ENCODE data around the gene RNF150. TPM values are rescaled to one million over a fixed set of nuclear protein-coding genes. Genes with fewer than 3 reads are reported as not detected.

The RNF150 gene
- total RNA-seq, 1 donor from 2014 or later = 56.1 TPM

- ATAC-seq = no peak
- intact Hi-C loops (cut with DNase I) = loop anchor here (5.0 kb wide), 1 partner anchor 119 kb away; no protein-coding TSS in a partner anchor
Measured at GRCh38 chr4:140863197-140863596, 270.1 kb downstream of the RNF150 start.

GRCh38 chr4:140862177-140862442 lies 271.2 kb downstream of the RNF150 start:
- intact Hi-C loops (cut with DNase I) = loop anchor here (5.0 kb wide), 1 partner anchor 120 kb away; no protein-coding TSS in a partner anchor
- DNase-seq (ENCODE audit: missing footprints) (no peak), ATAC-seq (no peak)

More at GRCh38 chr4:140863197-140863596, 270.1 kb downstream of the RNF150 start:
- no peak for DNase-seq (ENCODE audit: missing footprints)

GRCh38 chr4:140861359-140862176 lies 271.7 kb downstream of the RNF150 start:
- intact Hi-C loops (cut with DNase I) = loop anchor here (1.0 to 5.0 kb wide), 3 partner anchors 23 to 272 kb away; partner anchors contain the start of gene RNF150
- DNase-seq (ENCODE audit: missing footprints) (no peak), ATAC-seq (peak; percentile 71)

GRCh38 chr4:140858897-140859296 lies 274.4 kb downstream of the RNF150 start:
- ATAC-seq (no peak), DNase-seq (ENCODE audit: missing footprints) (no peak)
- intact Hi-C loops (cut with DNase I) = loop anchor here (5.0 to 10.0 kb wide), 2 partner anchors 224 to 337 kb away; partner anchors contain the start of gene ELMOD2

GRCh38 chr4:140857111-140857510 lies 276.2 kb downstream of the RNF150 start:
- intact Hi-C loops (cut with DNase I) = loop anchor here (5.0 to 10.0 kb wide), 2 partner anchors 222 to 335 kb away; partner anchors contain the start of gene ELMOD2
- no peak for ATAC-seq
- DNase-seq (ENCODE audit: missing footprints) = no peak

GRCh38 chr4:140856621-140857062 lies 276.6 kb downstream of the RNF150 start:
- DNase-seq (ENCODE audit: missing footprints) (no peak), ATAC-seq (peak; percentile 61)
- intact Hi-C loops (cut with DNase I) = loop anchor here (5.0 to 10.0 kb wide), 2 partner anchors 222 to 334 kb away; partner anchors contain the start of gene ELMOD2

- intact Hi-C loops (cut with DNase I) = loop anchor here (5.0 to 10.0 kb wide), 4 partner anchors 97 to 492 kb away; partner anchors contain the start of gene TBC1D9
- ATAC-seq (no peak), DNase-seq (ENCODE audit: missing footprints) (no peak)
Measured at GRCh38 chr4:140854168-140854567, 279.1 kb downstream of the RNF150 start.

GRCh38 chr4:140851804-140852203 lies 281.5 kb downstream of the RNF150 start:
- intact Hi-C loops (cut with DNase I) = loop anchor here (5.0 to 10.0 kb wide), 4 partner anchors 95 to 490 kb away; partner anchors contain the start of gene TBC1D9
- DNase-seq (ENCODE audit: missing footprints) (no peak), ATAC-seq (no peak)

- ATAC-seq (peak; percentile 62), DNase-seq (ENCODE audit: missing footprints) (no peak)
- intact Hi-C loops (cut with DNase I) = loop anchor here (5.0 to 10.0 kb wide), 4 partner anchors 94 to 489 kb away; partner anchors contain the start of gene TBC1D9
Measured at GRCh38 chr4:140851032-140851636, 282.1 kb downstream of the RNF150 start.

- intact Hi-C loops (cut with DNase I) = no loop called here
- no peak for DNase-seq (ENCODE audit: missing footprints)
- ATAC-seq = no peak
Measured at GRCh38 chr4:140849526-140849925, 283.7 kb downstream of the RNF150 start.

- intact Hi-C loops (cut with DNase I) = no loop called here
- ATAC-seq = no peak
Measured at GRCh38 chr4:140846736-140847135, 286.5 kb downstream of the RNF150 start.

GRCh38 chr4:140844061-140844460 lies 289.2 kb downstream of the RNF150 start:
- intact Hi-C loops (cut with DNase I) = no loop called here
- ATAC-seq (no peak), DNase-seq (ENCODE audit: missing footprints) (no peak)

More at GRCh38 chr4:140846736-140847135, 286.5 kb downstream of the RNF150 start:
- DNase-seq (ENCODE audit: missing footprints) = no peak

GRCh38 chr4:140841186-140841585 lies 292.1 kb downstream of the RNF150 start:
- DNase-seq (ENCODE audit: missing footprints) (no peak), ATAC-seq (no peak)
- intact Hi-C loops (cut with DNase I) = no loop called here

GRCh38 chr4:140839888-140840790 lies 293.1 kb downstream of the RNF150 start:
- DNase-seq (ENCODE audit: missing footprints) (no peak), ATAC-seq (no peak)
- intact Hi-C loops (cut with DNase I) = no loop called here

- ATAC-seq (no peak), DNase-seq (ENCODE audit: missing footprints) (no peak)
- intact Hi-C loops (cut with DNase I) = no loop called here
Measured at GRCh38 chr4:140839406-140839805, 293.9 kb downstream of the RNF150 start.

- no peak for ATAC-seq
- no peak for DNase-seq (ENCODE audit: missing footprints)
- intact Hi-C loops (cut with DNase I) = no loop called here
Measured at GRCh38 chr4:140837736-140838135, 295.5 kb downstream of the RNF150 start.

GRCh38 chr4:140834839-140835495 lies 298.3 kb downstream of the RNF150 start:
- ATAC-seq (no peak), DNase-seq (ENCODE audit: missing footprints) (no peak)
- intact Hi-C loops (cut with DNase I) = no loop called here

GRCh38 chr4:140833280-140833679 lies 300.0 kb downstream of the RNF150 start:
- intact Hi-C loops (cut with DNase I) = no loop called here
- ATAC-seq = no peak
- no peak for DNase-seq (ENCODE audit: missing footprints)

Data from Right ventricle myocardium inferior (tissue), 1 donor.